HFFc6 (cell line): ENCODE results near the gene ULK4. TPM values are rescaled to one million over a fixed set of nuclear protein-coding genes. Genes with fewer than 3 reads are reported as not detected.

Experiments used
- DNase-seq: peaks from one replicate; pipeline ENCODE4 v3.0.0-alpha.2; 2018
- H3K27ac Mint-ChIP-seq: 2 replicates; pipeline ENCODE4 v1.8.0; 2020; ENCODE audit warnings: mild to moderate bottlenecking, mixed read lengths
- H3K27me3 Mint-ChIP-seq: 2 replicates; pipeline ENCODE4 v1.8.0; 2021; ENCODE audit warnings: mild to moderate bottlenecking, moderate library complexity, mixed read lengths; ENCODE audit not compliant: insufficient read depth
- H3K36me3 Mint-ChIP-seq: 2 replicates; pipeline ENCODE4 v1.8.0; 2021; ENCODE audit warnings: low read depth, mixed read lengths
- H3K4me1 Mint-ChIP-seq: 2 replicates; pipeline ENCODE4 v1.8.0; 2020; ENCODE audit warnings: low read depth, mixed read lengths
- H3K4me3 Mint-ChIP-seq: 2 replicates; pipeline ENCODE4 v1.8.0; 2020; ENCODE audit warnings: mild to moderate bottlenecking, moderate library complexity, mixed read lengths
- H3K9me3 Mint-ChIP-seq: 2 replicates; pipeline ENCODE4 v1.8.0; 2020; ENCODE audit warnings: mild to moderate bottlenecking, mixed read lengths
- CTCF ChIP-seq: fragments of 200-600 bp; sonication (generic); IDR thresholded peaks from 2 replicates; pipeline ENCODE4 v1.5.0; 2021; ENCODE audit warnings: antibody characterized with exemption, mild to moderate bottlenecking
- total RNA-seq, 6 experiments: library from RNA; stranded (reverse); fragmentation: NEBNext Ultra II Directional; extraction: Animal tissue kit (Norgen Biotek cat#: 25700); gene quantifications; 2 replicates in 1 of 6; 3 replicates in 5 of 6; pipeline ENCODE4 v1.2.3, GENCODE V29; 2021

ULK4 gene
- total RNA-seq, 6 experiments from 2014 or later, result 6.0 to 8.6 (median 6.7) TPM

GRCh38 chr3:41267975-41268640 is 693.8 kb downstream of the ULK4 start:
- H3K36me3 Mint-ChIP-seq, result peaks cover 4% of the 10 kb centered on the region; the same call in 1 of the 2 replicates
- TF ChIP-seq CTCF, result no peak
- DNase-seq, result peak; percentile 93
- no peak overlapping the region for H3K4me3 Mint-ChIP-seq
- H3K27ac Mint-ChIP-seq, result peak overlapping the region; percentile 75
- H3K4me1 Mint-ChIP-seq, result peaks cover 41% of the 10 kb centered on the region
- no peaks in the 10 kb centered on the region for H3K27me3 Mint-ChIP-seq
- no peaks in the 10 kb centered on the region for H3K9me3 Mint-ChIP-seq

- Mint-ChIP-seq H3K9me3 (no peaks in the 10 kb centered on the region), H3K36me3 (no peaks in the 10 kb centered on the region), H3K4me3 (no peak overlapping the region), H3K27me3 (no peaks in the 10 kb centered on the region; the same call in 1 of the 2 replicates), H3K4me1 (peaks cover 41% of the 10 kb centered on the region), H3K27ac (peak overlapping the region; percentile 12; the same call in 1 of the 2 replicates)
- DNase-seq, result peak; percentile 43
- TF ChIP-seq CTCF, result no peak
Observed at GRCh38 chr3:41265823-41266273, 696.1 kb downstream of the ULK4 start.

GRCh38 chr3:41265011-41265545 is 696.8 kb downstream of the ULK4 start:
- Mint-ChIP-seq H3K4me3 (no peak overlapping the region), H3K36me3 (no peaks in the 10 kb centered on the region), H3K27me3 (no peaks in the 10 kb centered on the region; the same call in 1 of the 2 replicates), H3K9me3 (no peaks in the 10 kb centered on the region), H3K27ac (no peak overlapping the region), H3K4me1 (peaks cover 49% of the 10 kb centered on the region)
- DNase-seq, result no peak
- TF ChIP-seq CTCF, result no peak

- Mint-ChIP-seq H3K36me3 (no peaks in the 10 kb centered on the region), H3K4me1 (peaks cover 25% of the 10 kb centered on the region), H3K27ac (peak overlapping the region; percentile 52; the same call in 1 of the 2 replicates), H3K27me3 (no peaks in the 10 kb centered on the region; the same call in 1 of the 2 replicates), H3K4me3 (no peak overlapping the region), H3K9me3 (no peaks in the 10 kb centered on the region)
- DNase-seq, result no peak
- TF ChIP-seq CTCF, result no peak
Observed at GRCh38 chr3:41260063-41260450, 701.8 kb downstream of the ULK4 start.

- Mint-ChIP-seq H3K36me3 (no peaks in the 10 kb centered on the region), H3K27me3 (no peaks in the 10 kb centered on the region; the same call in 1 of the 2 replicates), H3K9me3 (no peaks in the 10 kb centered on the region), H3K4me3 (peak overlapping the region; percentile 3; the same call in 1 of the 2 replicates), H3K4me1 (peaks cover 25% of the 10 kb centered on the region), H3K27ac (peak overlapping the region; percentile 52)
- no peak for TF ChIP-seq CTCF
- DNase-seq, result peak; percentile 70
Observed at GRCh38 chr3:41259449-41260062, 702.3 kb downstream of the ULK4 start.
